Tibial artery (tissue), 4 donors: ENCODE measurements around the gene AGAP1.

Experiments used
- DNase-seq, 2 donors: peaks; one replicate each; pipeline ENCODE4 v3.0.0-alpha.2; 2019
- H3K27ac ChIP-seq, 2 donors: fragments of 200-600 bp; sonication (generic) in 1 of 2; 1 replicate in 1 of 2; 2 replicates in 1 of 2; pipeline ENCODE4 v1.5.1; 2018 to 2019; ENCODE audit warnings: mild to moderate bottlenecking in 1 of 2
- H3K27me3 ChIP-seq, 2 donors: fragments of 200-600 bp; sonication (generic) in 1 of 2; one replicate each; pipeline versions ENCODE4 v1.5.1 to v1.6.0; 2016 to 2019
- H3K36me3 ChIP-seq, 3 donors: fragments of 200-600 bp; sonication (generic) in 2 of 3; one replicate each; pipeline ENCODE4 v1.5.1; 2016 to 2019; ENCODE audit warnings: mild to moderate bottlenecking in 2 of 3
- H3K4me1 ChIP-seq, 4 donors: fragments of 200-600 bp; sonication (generic) in 2 of 4; 1 replicate in 3 of 4; 2 replicates in 1 of 4; pipeline ENCODE4 v1.5.1; 2016 to 2019
- H3K4me3 ChIP-seq, 2 donors: fragments of 200-600 bp; sonication (generic) in 1 of 2; 1 replicate in 1 of 2; 2 replicates in 1 of 2; pipeline ENCODE4 v1.5.1; 2018 to 2019; ENCODE audit warnings: mild to moderate bottlenecking in 2 of 2
- H3K9me3 ChIP-seq, 3 donors: fragments of 200-600 bp; sonication (generic) in 1 of 3; one replicate each; pipeline ENCODE4 v1.5.1; 2016 to 2019
- CTCF ChIP-seq, 2 experiments: fragments of 200-600 bp in 1 of 2; fragments of 450-650 bp in 1 of 2; IDR thresholded peaks; one replicate each; pipeline ENCODE4 v1.5.1; 2017 to 2019; ENCODE audit warnings: antibody characterized with exemption in 2 of 2, mild to moderate bottlenecking in 1 of 2, moderate library complexity in 1 of 2
- intact Hi-C: fragments of 100-400 bp; cut with DNase I; formaldehyde crosslinking; loops from one replicate; pipeline ENCODE4 v1.15.0; 2023; ENCODE audit warnings: low total_unique reads

AGAP1 gene

GRCh38 chr2:236177967-236178889 lies 684.4 kb downstream of the AGAP1 start:
- peak; percentile 55 to 57 for TF ChIP-seq CTCF (IDR thresholded peaks at IDR 0.05)
- intact Hi-C loops: no loop called here
- Histone ChIP-seq H3K9me3 (no peaks in the 10 kb centered on the region), H3K36me3 (no peaks in the 10 kb centered on the region), H3K4me3 (peak overlapping the region; percentile 35 to 47), H3K27me3 (peaks cover 0 to 69% of the 10 kb centered on the region in 2 donors), H3K27ac (no peak overlapping the region), H3K4me1 (peaks cover 0 to 34% (median 23%) of the 10 kb centered on the region in 4 donors)
- peak; percentile 45 to 78 for DNase-seq

GRCh38 chr2:236178890-236179235 lies 685.0 kb downstream of the AGAP1 start:
- peaks cover 0 to 63% of the 10 kb centered on the region in 2 donors for H3K27me3 ChIP-seq
- peaks cover 0 to 28% (median 23%) of the 10 kb centered on the region in 4 donors for H3K4me1 ChIP-seq
- intact Hi-C loops: no loop called here
- H3K36me3 ChIP-seq: no peaks in the 10 kb centered on the region
- DNase-seq: no peak
- no peak for TF ChIP-seq CTCF (IDR thresholded peaks at IDR 0.05)
- H3K27ac ChIP-seq: no peak overlapping the region
- H3K4me3 ChIP-seq: peak overlapping the region; percentile 35 to 47
- no peaks in the 10 kb centered on the region for H3K9me3 ChIP-seq

DNA sequence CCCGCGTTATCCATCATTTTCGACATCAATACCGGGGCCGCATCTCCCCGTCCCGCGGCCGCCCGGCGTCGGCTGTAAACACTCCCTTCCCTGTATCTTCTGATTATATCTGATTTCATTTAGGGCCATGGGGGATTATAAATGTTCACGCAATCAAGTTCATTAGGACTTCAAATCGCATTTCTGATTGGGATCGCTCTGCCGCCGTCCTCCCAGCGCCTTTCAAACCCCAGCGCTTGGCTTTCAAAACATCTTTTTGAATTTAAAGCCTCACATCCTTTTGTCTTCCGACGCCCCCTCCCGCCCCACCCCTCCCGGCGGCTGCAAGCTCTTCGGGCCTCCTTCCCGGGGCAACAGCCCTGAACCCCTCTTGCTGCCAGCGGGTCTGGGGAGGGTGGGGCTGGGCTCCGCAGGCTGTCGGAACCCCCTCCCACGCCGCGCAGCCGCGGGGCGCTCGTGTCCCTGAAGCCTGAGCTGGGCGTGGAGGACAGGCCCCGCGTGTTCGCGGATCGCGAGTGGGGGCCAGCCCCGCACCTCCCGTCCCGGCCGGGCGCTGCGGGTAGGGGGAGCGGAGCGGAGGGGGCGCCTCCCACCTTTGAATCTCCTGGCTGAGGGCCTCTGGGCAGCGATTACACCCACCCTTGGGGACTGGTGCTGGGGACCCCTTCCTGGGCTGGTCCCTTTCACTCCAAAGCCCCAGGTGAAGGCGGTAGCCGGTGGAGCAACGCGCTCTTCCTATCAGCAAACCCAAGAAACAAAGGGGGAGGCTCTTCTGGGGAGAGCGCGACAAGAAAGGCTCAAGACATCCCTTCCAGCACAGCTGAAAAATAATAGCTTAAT lies 685.6 kb downstream of the AGAP1 start:
- Histone ChIP-seq H3K27me3 (peaks cover 0 to 57% of the 10 kb centered on the region in 2 donors), H3K36me3 (no peaks in the 10 kb centered on the region), H3K4me1 (peaks cover 0 to 27% (median 23%) of the 10 kb centered on the region in 4 donors), H3K9me3 (no peaks in the 10 kb centered on the region), H3K4me3 (peak overlapping the region; percentile 35 to 47), H3K27ac (peak overlapping the region in 1 of 2 donors; percentile 17)
- DNase-seq: no peak
- no peak for TF ChIP-seq CTCF (IDR thresholded peaks at IDR 0.05)
- intact Hi-C loops: loop anchor here (2.0 to 5.0 kb wide), 2 partner anchors 401 to 893 kb away; no protein-coding TSS in a partner anchor

DNA sequence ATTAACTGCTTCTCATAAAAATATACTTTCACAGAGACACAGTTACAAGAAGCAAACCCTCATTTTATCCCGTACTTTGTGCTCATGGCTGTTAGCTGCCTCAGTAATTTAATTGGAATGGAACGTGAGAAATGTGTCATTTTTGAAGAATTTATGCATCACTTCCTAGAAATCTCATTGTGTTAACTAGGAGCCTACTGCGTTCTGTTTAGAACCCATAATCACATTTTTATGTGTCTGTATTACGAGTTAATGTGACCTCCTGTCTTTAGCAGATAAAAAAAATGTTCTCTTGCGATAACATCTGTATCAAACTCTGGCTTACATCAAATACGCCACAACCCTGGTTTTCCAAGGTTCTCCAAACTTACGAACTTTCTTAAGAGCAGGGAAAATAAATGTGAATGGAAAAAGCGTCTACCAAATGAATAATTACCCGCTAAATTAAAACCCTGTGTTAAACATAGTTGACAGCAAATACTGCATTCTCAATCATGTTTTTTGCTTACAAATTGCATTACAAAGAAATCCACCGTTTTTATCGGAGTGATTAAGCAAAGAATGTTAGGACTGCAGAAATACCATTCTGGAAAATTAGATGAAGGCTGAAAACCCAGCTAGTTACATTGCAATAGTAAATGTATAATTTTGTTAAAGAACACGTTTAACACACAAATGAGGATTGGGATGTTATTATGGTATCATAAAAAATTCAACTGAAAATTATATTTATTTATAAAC lies 686.4 kb downstream of the AGAP1 start:
- H3K4me1 ChIP-seq: peaks cover 0 to 27% (median 23%) of the 10 kb centered on the region in 4 donors
- peaks cover 0 to 3% (median 0%) of the 10 kb centered on the region in 3 donors for H3K9me3 ChIP-seq
- peaks cover 0 to 53% of the 10 kb centered on the region in 2 donors for H3K27me3 ChIP-seq
- no peak for TF ChIP-seq CTCF (IDR thresholded peaks at IDR 0.05)
- no peak for DNase-seq
- no peaks in the 10 kb centered on the region for H3K36me3 ChIP-seq
- intact Hi-C loops: loop anchor here (2.0 to 5.0 kb wide), 2 partner anchors 401 to 892 kb away; no protein-coding TSS in a partner anchor
- peak overlapping the region in 1 of 2 donors; percentile 47 for H3K4me3 ChIP-seq
- no peak overlapping the region for H3K27ac ChIP-seq
